Keratinocyte (primary cell): ENCODE measurements around the gene VOPP1. TPM values are rescaled to one million over a fixed set of nuclear protein-coding genes. Genes with fewer than 3 reads are reported as not detected.
A peak's percentile ranks its signal among the peaks of the same experiment; 100 is the strongest.

Experiments used
- DNase-seq: peaks from one replicate; pipeline ENCODE4 v3.0.0-alpha.2; 2011; ENCODE audit warnings: low read depth, missing footprints, low spot score
- FAIRE-seq: peaks from 2 replicates; lab custom pipeline; 2011; peaks lifted over from hg19 to GRCh38; lab: Jason Lieb, UNC
- H2AFZ ChIP-seq: 2 replicates; pipeline ENCODE4 v1.6.0; 2012; ENCODE audit warnings: low read length, control low read depth, inconsistent platforms; ENCODE audit not compliant: control insufficient read depth
- H3K27ac ChIP-seq: 2 replicates; pipeline ENCODE4 v1.5.1; 2011; ENCODE audit warnings: low read length; ENCODE audit not compliant: control insufficient read depth, insufficient read depth
- H3K27me3 ChIP-seq: 3 replicates; pipeline ENCODE4 v1.6.0; 2011; ENCODE audit warnings: low read length; ENCODE audit not compliant: control insufficient read depth, insufficient read depth; ENCODE audit errors: extremely low read depth
- H3K36me3 ChIP-seq, 2 experiments: 2 replicates in 1 of 2; 3 replicates in 1 of 2; pipeline ENCODE4 v1.5.1; 2011; ENCODE audit warnings: low read length in 2 of 2, mild to moderate bottlenecking in 1 of 2; ENCODE audit not compliant: control insufficient read depth in 2 of 2, insufficient read depth in 2 of 2; ENCODE audit errors: extremely low read depth in 1 of 2
- H3K4me1 ChIP-seq: 3 replicates; pipeline ENCODE4 v1.5.1; 2011; ENCODE audit warnings: low read length; ENCODE audit not compliant: control insufficient read depth, insufficient read depth; ENCODE audit errors: extremely low read depth
- H3K4me2 ChIP-seq: 3 replicates; pipeline ENCODE4 v1.6.0; 2011; ENCODE audit warnings: low read depth, low read length; ENCODE audit not compliant: control insufficient read depth, insufficient read depth; ENCODE audit errors: extremely low read depth
- H3K4me3 ChIP-seq, 3 experiments: fragments of 200-600 bp in 1 of 3; sonication (generic) in 1 of 3; 2 replicates in 2 of 3; 3 replicates in 1 of 3; pipeline ENCODE4 v1.5.1; 2011 to 2016; ENCODE audit warnings: low read length in 3 of 3, mild to moderate bottlenecking in 3 of 3, control low read depth in 2 of 3, inconsistent platforms in 1 of 3, low read depth in 1 of 3, mixed read lengths in 1 of 3, mixed run types in 1 of 3, moderate library complexity in 1 of 3; ENCODE audit not compliant: control insufficient read depth in 2 of 3, insufficient read depth in 2 of 3; ENCODE audit errors: extremely low read depth in 1 of 3
- H3K79me2 ChIP-seq: 2 replicates; pipeline ENCODE4 v1.6.0; 2012; ENCODE audit warnings: low read length; ENCODE audit not compliant: control insufficient read depth, insufficient read depth
- H3K9ac ChIP-seq: 3 replicates; pipeline ENCODE4 v1.6.0; 2011; ENCODE audit warnings: low read length; ENCODE audit not compliant: control insufficient read depth, insufficient read depth; ENCODE audit errors: extremely low read depth
- H3K9me1 ChIP-seq: 3 replicates; pipeline ENCODE4 v1.6.0; 2011; ENCODE audit warnings: low read length; ENCODE audit not compliant: control insufficient read depth, insufficient read depth; ENCODE audit errors: extremely low read depth
- H3K9me3 ChIP-seq: 2 replicates; pipeline ENCODE4 v1.5.1; 2012; ENCODE audit warnings: low read depth, low read length; ENCODE audit not compliant: control insufficient read depth
- H4K20me1 ChIP-seq: 3 replicates; pipeline ENCODE4 v1.6.0; 2011; ENCODE audit warnings: low read length; ENCODE audit not compliant: control insufficient read depth, insufficient read depth; ENCODE audit errors: extremely low read depth
- CTCF ChIP-seq, 3 experiments: IDR thresholded peaks in 1 of 3; conservative IDR thresholded peaks in 1 of 3; optimal IDR thresholded peaks in 1 of 3; 2 replicates in 2 of 3; 3 replicates in 1 of 3; pipeline versions ENCODE3 to v1.5.1; 2011; ENCODE audit warnings: low read length in 3 of 3, mild to moderate bottlenecking in 3 of 3, moderate library complexity in 2 of 3, control low read depth in 1 of 3, inconsistent platforms in 1 of 3; ENCODE audit not compliant: insufficient read depth in 2 of 3; ENCODE audit errors: extremely low read depth in 1 of 3
- EZH2 ChIP-seq: IDR thresholded peaks from one replicate; pipeline ENCODE4 v1.6.1; 2012; ENCODE audit warnings: inconsistent platforms, mild to moderate bottlenecking, low read length, moderate library complexity
- dilution Hi-C: fragments of 300-500 bp; cut with MboI; formaldehyde crosslinking; loops from one replicate; pipeline ENCODE4 v1.7.0; 2020; ENCODE audit warnings: low sequenced_read_pairs; ENCODE audit not compliant: extremely low pct_ligation_motif_present
- polyA plus RNA-seq, 5 experiments: library from polyadenylated mRNA; depleted of rRNA in 3 of 5; stranded (reverse) in 3 of 5; stranded (forward) in 1 of 5; unstranded in 1 of 5; fragments of >200 nt; gene quantifications; 1 replicate in 1 of 5; 2 replicates in 3 of 5; 3 replicates in 1 of 5; pipeline versions ENCODE4 v1.2.1 to v1.2.3, GENCODE V29; 2011 to 2012; ENCODE audit warnings: missing spikeins in 2 of 5, low read depth in 1 of 5, low replicate concordance in 1 of 5

The VOPP1 gene
- polyA plus RNA-seq, 1 donor (not counting 4 experiments of a cell fraction or from before 2014, with no cell fraction given), result 49.2 TPM

- FAIRE-seq, result peak; percentile 98
- Histone ChIP-seq H3K4me3 (no peak overlapping the region), H3K79me2 (peaks cover 84% of the 10 kb centered on the region), H3K36me3 (no peaks in the 10 kb centered on the region), H3K4me1 (peaks cover 49% of the 10 kb centered on the region), H3K9me1 (peaks cover 8% of the 10 kb centered on the region), H2AFZ (no peak overlapping the region), H3K27me3 (no peaks in the 10 kb centered on the region), H3K4me2 (peak overlapping the region; percentile 72), H3K27ac (peak overlapping the region; percentile 70), H4K20me1 (peaks cover 15% of the 10 kb centered on the region), H3K9me3 (no peaks in the 10 kb centered on the region), H3K9ac (peak overlapping the region; percentile 48)
- TF ChIP-seq CTCF (optimal IDR thresholded peaks at IDR 0.05 in 1 of 3, IDR thresholded peaks at IDR 0.05 in 1 of 3, conservative IDR thresholded peaks at IDR 0.05 in 1 of 3; ENCODE audit: extremely low read depth in 1 of 3, insufficient read depth in 2 of 3, low read length in 3 of 3), result no peak
- TF ChIP-seq EZH2, result no peak
- dilution Hi-C loops, result no loop called here
- DNase-seq, result no peak
Measured at GRCh38 chr7:55546814-55547213, 25.5 kb downstream of the VOPP1 start.

- dilution Hi-C loops, result no loop called here
- FAIRE-seq (peak; percentile 93), DNase-seq (peak; percentile 78)
- Histone ChIP-seq H3K9me1 (peaks cover 8% of the 10 kb centered on the region), H3K27me3 (no peaks in the 10 kb centered on the region), H3K4me1 (peaks cover 41% of the 10 kb centered on the region), H3K9me3 (no peaks in the 10 kb centered on the region), H2AFZ (no peak overlapping the region), H3K4me2 (no peak overlapping the region), H3K79me2 (peaks cover 83% of the 10 kb centered on the region), H3K4me3 (no peak overlapping the region), H3K9ac (peak overlapping the region; percentile 30), H3K27ac (peak overlapping the region; percentile 62), H4K20me1 (peaks cover 15% of the 10 kb centered on the region), H3K36me3 (no peaks in the 10 kb centered on the region)
- TF ChIP-seq EZH2 (no peak), CTCF (optimal IDR thresholded peaks at IDR 0.05 in 1 of 3, IDR thresholded peaks at IDR 0.05 in 1 of 3, conservative IDR thresholded peaks at IDR 0.05 in 1 of 3; ENCODE audit: extremely low read depth in 1 of 3, insufficient read depth in 2 of 3, low read length in 3 of 3) (peak; percentile 43 to 59 (median 48))
Measured at GRCh38 chr7:55545496-55545895, 26.8 kb downstream of the VOPP1 start.
